Measurements from ENCODE around the gene FCHSD2.
"Not testable (repeated sequence)": the region's sequence is repeated elsewhere in the genome, so short reads cannot be mapped to it uniquely, and the experiment has no call there.

The FCHSD2 gene

DNA sequence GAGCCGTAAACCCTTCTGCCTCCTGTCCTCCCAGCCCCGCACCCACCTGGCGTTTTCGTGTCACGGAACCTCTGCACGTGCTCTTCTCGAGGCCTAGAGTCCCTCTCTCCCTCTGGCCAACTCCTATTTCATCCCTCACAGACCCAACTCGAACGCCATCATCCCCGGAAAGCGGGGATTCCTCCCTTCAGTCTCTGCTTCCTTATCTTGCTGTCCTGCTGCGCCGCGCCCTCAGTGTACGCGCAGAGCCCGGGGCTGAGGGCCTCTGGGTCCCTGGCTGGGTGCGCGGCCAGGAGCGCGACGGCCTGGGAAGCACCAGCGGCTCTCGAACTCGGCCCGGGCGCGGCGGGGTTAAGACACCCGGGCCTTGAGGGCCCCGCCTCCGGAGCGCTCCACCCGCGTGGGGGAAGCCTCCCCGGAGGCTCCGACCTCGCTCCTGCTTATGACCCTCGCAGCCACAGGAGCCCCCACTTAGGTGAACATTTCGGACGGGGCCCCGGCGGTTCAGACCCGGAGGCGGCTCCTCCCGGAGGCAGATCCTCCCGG lies 328.3 kb downstream of the FCHSD2 start:
- no peak for DNase-seq

GRCh38 chr11:72812967-72813739 lies 329.0 kb downstream of the FCHSD2 start:
- no peak for DNase-seq

GRCh38 chr11:72812604-72812966 lies 329.5 kb downstream of the FCHSD2 start:
- DNase-seq: peak; percentile 5

GRCh38 chr11:72811686-72812085 lies 330.4 kb downstream of the FCHSD2 start:
- DNase-seq: not testable (repeated sequence)

DNA sequence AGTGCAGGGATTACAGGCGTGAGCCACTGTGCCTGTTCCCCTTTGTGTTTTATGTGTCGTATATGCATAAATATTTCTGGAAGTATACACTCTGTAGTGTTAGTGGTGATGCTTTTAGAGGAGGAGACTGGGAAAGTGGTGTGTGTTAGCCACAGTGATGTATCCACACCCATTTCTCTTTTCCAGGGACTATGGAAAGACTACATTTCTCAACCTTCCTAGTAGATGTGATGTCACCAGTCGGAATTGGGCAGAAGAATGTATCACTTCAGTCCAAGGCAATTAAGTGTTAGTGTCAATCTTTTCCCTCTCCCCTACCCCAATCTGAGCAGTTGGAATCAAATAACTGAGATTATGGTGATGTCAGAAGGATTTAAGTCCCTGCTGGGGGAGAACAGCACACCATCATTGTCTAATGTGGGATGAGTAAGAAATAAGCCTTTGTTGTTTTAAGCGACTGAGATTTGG lies 333.8 kb downstream of the FCHSD2 start:
- DNase-seq: no peak

GRCh38 chr11:72807792-72808191 lies 334.3 kb downstream of the FCHSD2 start:
- DNase-seq: no peak

- DNase-seq: no peak
Observed at GRCh38 chr11:72807021-72807693, 335.0 kb downstream of the FCHSD2 start.

GRCh38 chr11:72806378-72806777 lies 335.7 kb downstream of the FCHSD2 start:
- not testable (repeated sequence) for DNase-seq

DNA sequence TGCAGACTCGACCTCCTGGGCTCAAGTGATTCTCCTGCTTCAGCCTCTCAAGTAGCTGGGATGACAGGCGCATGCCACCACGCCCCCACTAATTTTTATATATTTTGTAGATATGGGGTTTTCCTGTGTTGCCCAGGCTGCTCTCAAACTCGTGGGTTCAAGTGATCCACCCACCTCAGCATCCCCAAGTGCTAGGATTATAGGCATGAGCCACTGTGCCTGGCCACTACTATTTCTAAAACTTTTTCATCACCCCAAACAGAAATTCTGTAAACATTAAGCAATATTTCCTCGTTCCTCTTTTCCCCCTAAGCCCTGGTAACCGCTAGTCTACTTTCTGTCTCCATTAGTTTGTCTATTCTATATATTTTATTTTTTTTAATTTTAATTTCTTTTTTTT lies 336.9 kb downstream of the FCHSD2 start:
- DNase-seq: no peak

DNA sequence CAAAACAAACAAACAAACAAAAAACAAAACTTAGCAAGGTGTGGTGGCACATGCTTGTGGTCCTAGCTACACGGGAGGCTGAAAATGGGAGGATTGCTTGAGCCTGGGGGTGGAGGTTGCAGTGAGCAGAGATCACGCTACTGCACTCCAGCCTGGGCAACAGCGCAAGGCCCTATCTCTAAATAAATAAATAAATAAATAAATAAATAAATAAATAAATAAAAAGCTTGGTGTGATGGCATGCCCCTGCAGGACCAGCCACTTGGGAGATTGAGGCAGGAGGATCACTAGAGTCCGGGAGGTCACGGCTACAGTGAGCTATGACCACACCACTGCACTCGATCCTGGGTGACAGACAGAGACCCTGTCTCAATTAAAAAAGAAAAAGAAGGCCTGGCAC lies 339.3 kb downstream of the FCHSD2 start:
- DNase-seq: no peak

GRCh38 chr11:72799441-72799840 lies 342.7 kb downstream of the FCHSD2 start:
- no peak for DNase-seq

GRCh38 chr11:72798361-72798760 lies 343.8 kb downstream of the FCHSD2 start:
- no peak for DNase-seq

DNA sequence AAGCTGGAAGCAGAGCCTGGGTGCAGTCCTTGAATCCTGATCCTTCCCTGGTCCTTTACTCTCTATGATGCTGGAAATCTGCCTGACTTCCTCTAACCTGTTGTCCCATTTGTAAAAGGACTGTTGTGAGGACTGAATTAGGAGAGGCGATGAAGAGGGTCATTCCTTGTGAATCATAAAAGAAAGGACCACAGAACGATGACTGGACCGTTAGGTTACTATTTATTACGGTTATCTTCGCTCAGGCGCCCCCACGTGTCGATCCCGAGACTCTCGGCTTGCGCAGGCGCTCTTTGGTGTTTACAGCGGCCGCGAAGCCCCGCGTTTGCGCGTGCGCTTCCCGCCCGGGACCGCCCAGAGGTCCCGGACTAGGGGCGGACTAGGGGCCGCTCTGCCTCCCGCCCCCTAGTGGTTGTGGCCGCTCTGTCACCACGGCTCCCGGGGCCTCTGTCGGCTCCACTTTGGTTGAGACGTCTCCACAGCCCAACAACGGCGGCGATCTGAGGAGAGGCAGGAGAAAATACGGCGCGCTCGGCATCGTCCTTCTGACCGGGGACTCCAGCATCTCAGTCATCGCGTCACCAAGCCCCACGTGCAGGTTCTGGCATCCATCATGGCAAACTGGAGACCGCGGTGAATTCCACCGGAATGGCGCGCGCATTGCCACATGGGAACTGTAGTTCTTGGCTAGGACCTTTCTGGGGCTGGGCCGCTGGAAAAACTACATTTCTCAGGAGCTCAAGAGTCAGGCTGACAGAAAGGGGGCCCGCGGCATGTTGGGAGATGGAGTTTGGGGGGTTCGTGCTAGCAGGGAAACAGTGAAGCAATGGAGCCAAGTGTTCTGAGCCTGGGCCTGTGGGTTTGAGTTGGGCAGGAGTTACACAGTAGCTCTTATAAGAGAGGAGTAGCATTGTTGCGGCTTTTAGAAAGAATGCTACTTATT lies 348.4 kb downstream of the FCHSD2 start, which contains the start of gene STARD10:
STARD10 (minus strand) TSS at position 623 of the 943 bp plus-strand sequence. CDS start 12,866 bp downstream, outside the sequence.
- DNase-seq: peak; percentile 77

DNA sequence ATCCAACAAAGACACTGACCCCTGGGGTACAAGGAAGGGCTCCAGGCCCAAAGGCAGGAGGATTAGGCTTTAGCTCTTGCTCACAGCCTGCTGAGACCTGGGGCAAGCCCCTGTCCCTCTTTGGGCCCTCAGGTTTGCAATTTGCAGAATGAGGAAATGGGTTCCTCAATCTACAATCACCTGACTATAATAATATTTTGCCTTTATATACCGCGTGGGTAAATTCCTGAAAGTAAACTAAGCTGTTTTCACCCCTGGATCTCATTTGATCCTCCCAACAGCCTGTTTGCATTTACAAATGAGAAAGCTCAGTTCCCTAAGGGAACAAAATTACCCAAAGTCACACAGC lies 349.1 kb downstream of the FCHSD2 start:
- no peak for DNase-seq

GRCh38 chr11:72792437-72793021 lies 349.6 kb downstream of the FCHSD2 start:
- no peak for DNase-seq

DNA sequence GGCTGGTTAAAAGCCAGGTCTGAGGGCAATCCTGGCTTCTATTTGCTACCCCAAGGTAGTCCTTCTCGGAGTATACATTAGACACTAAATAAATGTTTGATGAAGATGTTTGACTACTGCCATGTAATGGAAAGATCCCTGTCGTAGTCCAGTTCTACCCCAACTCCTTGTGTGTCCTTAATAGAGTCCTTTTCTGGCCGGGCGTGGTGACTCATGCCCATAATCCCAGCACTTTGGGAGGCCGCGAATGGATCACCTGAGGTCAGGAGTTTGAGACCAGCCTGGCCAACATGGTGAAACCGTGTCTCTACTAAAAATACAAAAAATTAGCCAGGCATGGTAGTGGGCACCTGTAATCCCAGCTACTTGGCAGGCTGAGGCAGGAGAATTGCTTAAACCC lies 350.9 kb downstream of the FCHSD2 start:
- DNase-seq: not testable (repeated sequence)

- DNase-seq: no peak
Observed at GRCh38 chr11:72789493-72790131, 352.5 kb downstream of the FCHSD2 start.

- no peak for DNase-seq
Observed at GRCh38 chr11:72788241-72788640, 353.9 kb downstream of the FCHSD2 start.

DNA sequence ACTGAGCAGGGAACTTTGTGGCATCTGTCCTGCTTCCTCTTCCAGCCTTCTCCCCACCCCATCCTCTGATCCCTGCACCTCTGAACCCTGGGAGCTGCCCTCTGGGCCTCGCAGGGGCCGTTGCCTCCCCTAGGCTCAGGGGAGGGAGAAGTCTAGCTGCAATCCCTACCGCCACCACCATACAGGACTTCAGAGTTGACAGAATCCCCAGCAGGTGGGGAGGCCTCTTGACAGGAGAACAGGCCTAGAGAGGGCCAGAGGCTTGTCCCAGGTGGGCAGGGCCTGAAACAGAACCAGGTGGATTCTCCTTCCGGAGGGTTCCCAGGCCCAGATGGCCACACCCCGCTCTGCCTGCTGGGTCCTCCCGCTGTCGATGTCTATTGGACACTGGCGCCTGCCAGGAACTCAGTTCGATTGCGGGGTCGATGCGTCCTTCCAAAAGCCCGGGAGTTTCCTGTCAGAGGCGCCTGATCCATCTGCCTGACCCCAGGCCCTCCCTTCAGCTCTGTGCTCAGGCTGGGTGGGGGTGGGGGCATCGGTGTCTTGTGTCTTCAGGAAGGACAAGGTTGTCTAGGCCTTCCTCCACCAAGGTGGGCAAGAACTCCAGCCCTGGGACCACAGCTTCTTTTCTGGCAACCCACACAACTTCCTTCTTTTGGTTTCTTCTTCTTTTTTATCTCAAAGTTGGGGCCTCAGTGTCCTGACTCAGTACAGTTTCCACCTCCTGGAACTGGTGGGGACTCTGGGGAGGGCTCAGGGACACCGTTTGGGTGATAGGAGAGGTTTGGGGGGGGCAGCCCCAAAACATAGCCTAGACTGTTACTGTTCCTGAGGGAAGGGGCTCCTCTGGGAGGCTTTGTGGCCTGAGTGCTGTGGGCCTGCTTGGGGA lies 354.7 kb downstream of the FCHSD2 start:
- DNase-seq: no peak
